NCI-H2196 (cell line): ENCODE results near the gene ZDHHC14.
"Not testable (repeated sequence)": the region's sequence is repeated elsewhere in the genome, so short reads cannot be mapped to it uniquely, and the experiment has no call there.

Source experiments
- DNase-seq: peaks from one replicate; lab custom pipeline; 2025; ENCODE audit not compliant: unreplicated experiment; lab: John Stamatoyannopoulos, UW

ZDHHC14 gene

GRCh38 chr6:157402996-157403685 lies 22.2 kb downstream of the ZDHHC14 start:
- no peak for DNase-seq

- DNase-seq, result no peak
These were observed 22.7 kb downstream of the ZDHHC14 start for GRCh38 chr6:157403686-157404051.

GRCh38 chr6:157405986-157406385 lies 25.0 kb downstream of the ZDHHC14 start:
- DNase-seq, result no peak

GRCh38 chr6:157406661-157407060 lies 25.7 kb downstream of the ZDHHC14 start:
- DNase-seq, result no peak

GRCh38 chr6:157407646-157408045 lies 26.7 kb downstream of the ZDHHC14 start:
- no peak for DNase-seq

- DNase-seq, result not testable (repeated sequence)
These were observed 27.4 kb downstream of the ZDHHC14 start for GRCh38 chr6:157408427-157408826.

- no peak for DNase-seq
These were observed 29.1 kb downstream of the ZDHHC14 start for GRCh38 chr6:157410045-157410444.

- DNase-seq, result no peak
These were observed 30.4 kb downstream of the ZDHHC14 start for GRCh38 chr6:157411368-157411767.

- DNase-seq, result no peak
These were observed 31.8 kb downstream of the ZDHHC14 start for GRCh38 chr6:157412791-157413190.

GRCh38 chr6:157420497-157420896 lies 39.5 kb downstream of the ZDHHC14 start:
- no peak for DNase-seq

GRCh38 chr6:157424491-157425020 lies 43.6 kb downstream of the ZDHHC14 start:
- DNase-seq, result no peak

GRCh38 chr6:157427969-157428368 lies 47.0 kb downstream of the ZDHHC14 start:
- DNase-seq, result no peak

- DNase-seq, result no peak
These were observed 47.6 kb downstream of the ZDHHC14 start for GRCh38 chr6:157428427-157429202.

- no peak for DNase-seq
These were observed 48.3 kb downstream of the ZDHHC14 start for GRCh38 chr6:157429248-157429647.

- no peak for DNase-seq
These were observed 49.8 kb downstream of the ZDHHC14 start for GRCh38 chr6:157430834-157431233.

GRCh38 chr6:157432231-157432891 lies 51.4 kb downstream of the ZDHHC14 start:
- DNase-seq, result no peak

- no peak for DNase-seq
These were observed 51.9 kb downstream of the ZDHHC14 start for GRCh38 chr6:157432892-157433265.

GRCh38 chr6:157433678-157434081 lies 52.7 kb downstream of the ZDHHC14 start:
- DNase-seq, result no peak

GRCh38 chr6:157434349-157435033 lies 53.5 kb downstream of the ZDHHC14 start:
- no peak for DNase-seq

GRCh38 chr6:157436219-157436943 lies 55.4 kb downstream of the ZDHHC14 start:
- no peak for DNase-seq

- DNase-seq, result no peak
These were observed 56.0 kb downstream of the ZDHHC14 start for GRCh38 chr6:157436944-157437336.
